Hepatocyte (in vitro differentiated cells): ENCODE measurements around the gene RPL10. TPM values are rescaled to one million over a fixed set of nuclear protein-coding genes. Genes with fewer than 3 reads are reported as not detected.

Experiments
- DNase-seq: peaks from one replicate; pipeline ENCODE4 v3.0.0-alpha.2; 2016; ENCODE audit warnings: low spot score
- H2AFZ ChIP-seq: fragments of 200-600 bp; sonication (generic); 2 replicates; pipeline ENCODE4 v1.6.0; 2016; ENCODE audit warnings: antibody characterized with exemption, mild to moderate bottlenecking
- H3K27ac ChIP-seq: fragments of 200-600 bp; sonication (generic); 2 replicates; pipeline ENCODE4 v1.5.1; 2016; ENCODE audit warnings: mild to moderate bottlenecking
- H3K27me3 ChIP-seq: fragments of 200-600 bp; sonication (generic); 2 replicates; pipeline ENCODE4 v1.6.1; 2016
- H3K36me3 ChIP-seq: fragments of 200-600 bp; sonication (generic); replicated peaks from 2 replicates; pipeline ENCODE4 v1.5.1; 2016; ENCODE audit warnings: low read depth; ENCODE audit not compliant: insufficient read depth
- H3K4me1 ChIP-seq: fragments of 200-600 bp; sonication (generic); 2 replicates; pipeline ENCODE4 v1.5.1; 2016; ENCODE audit warnings: mild to moderate bottlenecking, moderate library complexity; ENCODE audit not compliant: insufficient read depth
- H3K4me2 ChIP-seq: fragments of 200-600 bp; sonication (generic); 2 replicates; pipeline ENCODE4 v1.6.0; 2016
- H3K4me3 ChIP-seq: fragments of 200-600 bp; sonication (generic); 2 replicates; pipeline ENCODE4 v1.5.1; 2016; ENCODE audit warnings: mild to moderate bottlenecking
- H3K79me2 ChIP-seq: fragments of 200-600 bp; sonication (generic); 2 replicates; pipeline ENCODE4 v1.6.0; 2017; ENCODE audit warnings: mild to moderate bottlenecking
- H3K9me2 ChIP-seq: fragments of 200-600 bp; sonication (generic); replicated peaks from 2 replicates; pipeline ENCODE4 v1.6.0; 2017; ENCODE audit warnings: mild to moderate bottlenecking; ENCODE audit not compliant: insufficient read depth
- H3K9me3 ChIP-seq: fragments of 200-600 bp; sonication (generic); 2 replicates; pipeline ENCODE4 v1.5.1; 2016; ENCODE audit warnings: low read depth, mild to moderate bottlenecking
- H4K20me1 ChIP-seq: fragments of 200-600 bp; sonication (generic); 2 replicates; pipeline ENCODE4 v1.6.0; 2016; ENCODE audit warnings: mild to moderate bottlenecking; ENCODE audit not compliant: insufficient read depth, poor library complexity, severe bottlenecking
- EZH2 ChIP-seq: fragments of 200-600 bp; sonication (generic); IDR thresholded peaks from 2 replicates; pipeline ENCODE4 v1.6.1; 2016; ENCODE audit warnings: antibody characterized with exemption, mild to moderate bottlenecking, borderline replicate concordance
- EZH2phosphoT487 ChIP-seq: fragments of 200-600 bp; sonication (generic); IDR thresholded peaks from one replicate; pipeline ENCODE4 v1.6.1; 2018; ENCODE audit warnings: antibody characterized with exemption, mild to moderate bottlenecking, low read depth, moderate library complexity; ENCODE audit not compliant: unreplicated experiment, severe bottlenecking
- WGBS: methylation state at CpG from one replicate; pipeline ENCODE4 v1.1.6; 2016; ENCODE audit warnings: low lambda C conversion rate; ENCODE audit errors: missing lambda C conversion rate; 5-methylcytosine and 5-hydroxymethylcytosine counted together
- polyA plus RNA-seq: library from polyadenylated mRNA; unstranded; fragments of >200 nt; fragmentation: Nextera tagmentation; extraction: Ambion mirVana; gene quantifications from 2 replicates; pipeline ENCODE4 v1.2.1, GENCODE V29; 2016
- total RNA-seq: library from RNA; depleted of rRNA; stranded (reverse); fragments of >200 nt; gene quantifications from 2 replicates; pipeline ENCODE4 v1.2.3, GENCODE V29; 2014
- TF ChIP-seq, protein P1 (sequence below): fragments of 200-600 bp; sonication (generic); IDR thresholded peaks from 2 replicates; pipeline ENCODE4 v1.5.1; 2016; ENCODE audit warnings: antibody characterized with exemption, mild to moderate bottlenecking; ENCODE audit not compliant: poor library complexity

Gene RPL10
- total and polyA plus RNA-seq, 2 experiments from 2014 or later, result 1,206 to 4,460 TPM

DNA sequence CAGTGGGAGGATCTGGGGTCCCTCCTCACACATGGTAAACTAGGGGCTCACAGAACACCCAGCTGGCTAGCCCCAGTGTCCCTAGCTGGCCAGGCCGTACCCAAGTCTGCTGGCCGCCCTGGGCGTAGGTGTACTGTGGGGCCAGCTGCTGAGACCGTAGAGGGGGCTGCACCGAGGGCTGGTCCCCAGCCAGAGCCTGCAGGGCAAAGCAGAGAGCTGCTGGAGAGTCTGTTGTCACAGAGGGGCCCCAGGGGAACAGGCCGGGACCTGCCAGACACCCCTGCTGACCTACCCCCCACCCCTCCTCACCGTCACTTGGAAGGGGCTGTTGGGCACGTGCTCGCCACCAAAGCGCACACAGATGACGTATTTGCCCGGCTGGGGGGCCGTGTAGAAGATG, 43.7 kb upstream of the RPL10 start:
- no peaks in the 10 kb centered on the region for H3K36me3 ChIP-seq
- no peak for DNase-seq
- H3K27ac ChIP-seq, result no peak overlapping the region
- TF ChIP-seq EZH2phosphoT487 (no peak), EZH2 (no peak)
- TF ChIP-seq, protein P1, sequence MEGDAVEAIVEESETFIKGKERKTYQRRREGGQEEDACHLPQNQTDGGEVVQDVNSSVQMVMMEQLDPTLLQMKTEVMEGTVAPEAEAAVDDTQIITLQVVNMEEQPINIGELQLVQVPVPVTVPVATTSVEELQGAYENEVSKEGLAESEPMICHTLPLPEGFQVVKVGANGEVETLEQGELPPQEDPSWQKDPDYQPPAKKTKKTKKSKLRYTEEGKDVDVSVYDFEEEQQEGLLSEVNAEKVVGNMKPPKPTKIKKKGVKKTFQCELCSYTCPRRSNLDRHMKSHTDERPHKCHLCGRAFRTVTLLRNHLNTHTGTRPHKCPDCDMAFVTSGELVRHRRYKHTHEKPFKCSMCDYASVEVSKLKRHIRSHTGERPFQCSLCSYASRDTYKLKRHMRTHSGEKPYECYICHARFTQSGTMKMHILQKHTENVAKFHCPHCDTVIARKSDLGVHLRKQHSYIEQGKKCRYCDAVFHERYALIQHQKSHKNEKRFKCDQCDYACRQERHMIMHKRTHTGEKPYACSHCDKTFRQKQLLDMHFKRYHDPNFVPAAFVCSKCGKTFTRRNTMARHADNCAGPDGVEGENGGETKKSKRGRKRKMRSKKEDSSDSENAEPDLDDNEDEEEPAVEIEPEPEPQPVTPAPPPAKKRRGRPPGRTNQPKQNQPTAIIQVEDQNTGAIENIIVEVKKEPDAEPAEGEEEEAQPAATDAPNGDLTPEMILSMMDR, result no peak
- H4K20me1 ChIP-seq, result peaks cover 9% of the 10 kb centered on the region
- H3K79me2 ChIP-seq, result no peaks in the 10 kb centered on the region
- H3K27me3 ChIP-seq, result no peaks in the 10 kb centered on the region
- no peaks in the 10 kb centered on the region for H3K9me2 ChIP-seq
- 88% methylated on average over 13 of the region's 13 CpGs for WGBS
- H3K4me2 ChIP-seq, result no peak overlapping the region
- H2AFZ ChIP-seq, result no peak overlapping the region
- no peaks in the 10 kb centered on the region for H3K4me1 ChIP-seq
- no peak overlapping the region for H3K4me3 ChIP-seq
- no peaks in the 10 kb centered on the region for H3K9me3 ChIP-seq

DNA sequence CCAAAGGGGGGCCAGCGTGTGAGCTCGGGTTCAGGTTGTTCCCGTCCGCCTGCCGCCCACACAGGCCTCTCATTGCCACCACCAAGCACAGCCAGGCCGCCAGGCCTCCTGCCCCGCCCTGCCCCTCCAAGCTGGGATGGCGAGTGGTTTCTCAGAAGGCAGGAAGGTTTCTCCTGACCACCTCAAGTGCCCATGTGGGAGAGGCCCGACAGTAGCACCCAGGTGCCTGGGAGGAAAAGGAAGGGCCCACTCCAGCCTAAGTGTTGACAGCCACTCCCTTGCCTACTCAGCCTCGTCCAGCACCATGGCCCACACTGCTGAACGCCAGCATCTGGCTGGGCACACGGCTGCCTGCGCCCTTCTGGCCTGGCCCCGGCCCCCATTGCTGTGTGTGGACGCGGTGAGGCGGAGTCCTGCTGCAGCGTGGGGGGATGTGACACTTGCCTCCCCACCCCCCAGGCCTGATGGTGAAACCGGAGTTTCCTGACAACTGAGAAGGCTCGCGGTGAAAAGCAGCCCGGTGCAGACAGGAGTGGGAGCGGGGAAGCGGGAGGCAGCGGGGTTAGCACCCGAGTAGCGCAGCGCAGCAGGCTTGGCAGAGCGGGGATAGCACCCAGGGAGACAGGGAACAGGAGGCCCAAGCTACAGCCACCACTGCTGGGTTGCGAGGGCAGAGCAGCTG, 42.9 kb upstream of the RPL10 start:
- Histone ChIP-seq H3K9me2 (no peaks in the 10 kb centered on the region), H3K36me3 (no peaks in the 10 kb centered on the region), H3K4me1 (no peaks in the 10 kb centered on the region), H4K20me1 (peaks cover 9% of the 10 kb centered on the region), H3K9me3 (no peaks in the 10 kb centered on the region), H3K79me2 (no peaks in the 10 kb centered on the region), H3K27me3 (no peaks in the 10 kb centered on the region), H2AFZ (no peak overlapping the region), H3K4me3 (no peak overlapping the region), H3K27ac (no peak overlapping the region), H3K4me2 (no peak overlapping the region)
- DNase-seq, result no peak
- TF ChIP-seq, protein P1, result no peak
- TF ChIP-seq EZH2 (no peak), EZH2phosphoT487 (no peak)
- WGBS, result 89% methylated on average over 22 of the region's 30 CpGs

DNA sequence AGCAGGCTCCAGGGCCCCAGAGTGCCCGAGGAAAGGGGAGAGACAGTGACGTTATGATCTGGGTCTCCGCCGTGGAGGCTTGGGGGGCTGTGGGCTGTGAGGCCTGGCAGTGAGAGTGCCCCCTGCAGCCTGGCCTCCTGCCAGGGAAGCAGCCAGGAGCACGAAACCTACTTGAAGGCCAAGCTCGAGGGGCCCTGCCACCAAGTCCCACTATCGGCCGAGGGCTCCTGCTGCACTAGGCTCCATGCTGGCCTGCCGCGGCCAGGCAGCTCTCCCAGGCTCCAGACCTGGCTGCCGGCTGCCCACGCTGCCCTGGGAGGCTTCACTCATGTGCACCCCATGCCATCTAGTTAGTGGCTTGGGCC, 42.4 kb upstream of the RPL10 start:
- DNase-seq, result no peak
- no peak overlapping the region for H3K4me3 ChIP-seq
- no peak overlapping the region for H2AFZ ChIP-seq
- no peak overlapping the region for H3K4me2 ChIP-seq
- TF ChIP-seq, protein P1, result no peak
- TF ChIP-seq EZH2phosphoT487 (no peak), EZH2 (no peak)
- no peak overlapping the region for H3K27ac ChIP-seq
- H3K9me2 ChIP-seq, result no peaks in the 10 kb centered on the region
- H3K36me3 ChIP-seq, result no peaks in the 10 kb centered on the region
- H3K79me2 ChIP-seq, result no peaks in the 10 kb centered on the region
- H4K20me1 ChIP-seq, result peaks cover 9% of the 10 kb centered on the region
- no peaks in the 10 kb centered on the region for H3K27me3 ChIP-seq
- H3K9me3 ChIP-seq, result no peaks in the 10 kb centered on the region
- 89% methylated on average over 12 of the region's 12 CpGs for WGBS
- no peaks in the 10 kb centered on the region for H3K4me1 ChIP-seq
